A673 (cell line): ENCODE data around the gene MYCL.

Experiments used
- CTCF ChIP-seq: fragments of 300-800, 200-600 bp; sonication (generic); conservative IDR thresholded peaks from 2 replicates; pipeline ENCODE4 v1.5.1; 2017; ENCODE audit warnings: low read depth, mild to moderate bottlenecking, antibody characterized with exemption, low read length, moderate library complexity, mixed read lengths
- EZH2 ChIP-seq: fragments of 200-600 bp; sonication (generic); IDR thresholded peaks from 2 replicates; pipeline ENCODE4 v1.6.1; 2017; ENCODE audit warnings: borderline replicate concordance, low read depth, mild to moderate bottlenecking, mixed read lengths, antibody characterized with exemption, low read length; ENCODE audit not compliant: poor library complexity, severe bottlenecking

GRCh38 chr1:39905172-39905571 is 3.5 kb upstream of the MYCL start:
- no peak for TF ChIP-seq CTCF
- TF ChIP-seq EZH2 = no peak
